ENCODE results near the gene DAPK2.

DNA sequence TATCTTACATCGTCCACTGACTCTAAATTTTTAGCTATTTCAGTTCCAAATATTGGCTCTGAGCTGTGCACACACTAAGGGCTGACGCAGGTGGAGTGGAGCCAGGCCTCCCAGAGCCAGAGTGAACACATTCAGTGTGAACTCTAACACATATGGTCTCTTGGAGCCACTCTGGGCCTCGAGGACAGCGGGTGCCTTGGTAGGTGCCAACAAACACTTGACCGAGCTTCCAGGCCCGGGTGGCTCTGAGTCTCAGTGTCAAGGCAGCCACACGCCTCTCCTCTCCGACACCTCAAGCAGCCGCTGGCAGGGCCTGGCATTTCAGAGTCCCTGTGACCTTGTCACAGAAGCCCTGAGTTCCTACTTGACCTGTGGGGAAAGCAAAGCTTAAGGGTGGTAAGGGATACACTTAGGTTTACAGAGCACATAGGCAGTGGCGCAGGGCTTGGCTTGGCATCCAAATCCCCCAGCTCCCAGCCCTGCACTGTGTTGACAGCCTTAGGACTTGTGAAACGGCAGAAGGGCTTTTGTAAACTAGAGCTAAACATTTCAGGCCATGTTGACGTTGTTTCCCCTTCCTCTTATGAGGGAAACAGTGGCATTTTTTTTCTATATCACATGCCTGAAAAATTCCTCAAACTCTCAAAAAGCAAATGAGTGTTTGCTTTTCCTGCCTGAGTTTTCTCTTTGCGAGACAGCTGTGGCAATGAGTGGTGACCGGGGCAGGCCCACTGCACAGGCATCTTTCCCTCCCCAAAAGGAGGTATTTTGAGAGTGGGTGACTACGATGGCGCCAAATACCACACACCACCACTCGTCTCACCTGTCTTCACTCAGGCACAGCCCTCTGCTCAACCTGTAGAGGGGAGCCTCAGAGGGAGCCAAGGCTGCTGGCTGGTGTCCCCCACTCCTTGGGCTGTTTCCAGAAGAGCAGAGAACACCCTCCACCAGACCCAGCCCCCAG lies 60.8 kb downstream of the DAPK2 start:
- TF ChIP-seq POLR2A (IDR thresholded peaks at IDR 0.05), result no peak
- TF ChIP-seq, protein P1, sequence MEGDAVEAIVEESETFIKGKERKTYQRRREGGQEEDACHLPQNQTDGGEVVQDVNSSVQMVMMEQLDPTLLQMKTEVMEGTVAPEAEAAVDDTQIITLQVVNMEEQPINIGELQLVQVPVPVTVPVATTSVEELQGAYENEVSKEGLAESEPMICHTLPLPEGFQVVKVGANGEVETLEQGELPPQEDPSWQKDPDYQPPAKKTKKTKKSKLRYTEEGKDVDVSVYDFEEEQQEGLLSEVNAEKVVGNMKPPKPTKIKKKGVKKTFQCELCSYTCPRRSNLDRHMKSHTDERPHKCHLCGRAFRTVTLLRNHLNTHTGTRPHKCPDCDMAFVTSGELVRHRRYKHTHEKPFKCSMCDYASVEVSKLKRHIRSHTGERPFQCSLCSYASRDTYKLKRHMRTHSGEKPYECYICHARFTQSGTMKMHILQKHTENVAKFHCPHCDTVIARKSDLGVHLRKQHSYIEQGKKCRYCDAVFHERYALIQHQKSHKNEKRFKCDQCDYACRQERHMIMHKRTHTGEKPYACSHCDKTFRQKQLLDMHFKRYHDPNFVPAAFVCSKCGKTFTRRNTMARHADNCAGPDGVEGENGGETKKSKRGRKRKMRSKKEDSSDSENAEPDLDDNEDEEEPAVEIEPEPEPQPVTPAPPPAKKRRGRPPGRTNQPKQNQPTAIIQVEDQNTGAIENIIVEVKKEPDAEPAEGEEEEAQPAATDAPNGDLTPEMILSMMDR (IDR thresholded peaks at IDR 0.05), result no peak
